ENCODE data around the gene CHCHD3. TPM values are rescaled to one million over a fixed set of nuclear protein-coding genes. Genes with fewer than 3 reads are reported as not detected.
"Not testable (repeated sequence)": the region's sequence is repeated elsewhere in the genome, so short reads cannot be mapped to it uniquely, and the experiment has no call there.

Gene CHCHD3
- polyA plus RNA-seq, 1 donor, result 66.2 TPM

DNA sequence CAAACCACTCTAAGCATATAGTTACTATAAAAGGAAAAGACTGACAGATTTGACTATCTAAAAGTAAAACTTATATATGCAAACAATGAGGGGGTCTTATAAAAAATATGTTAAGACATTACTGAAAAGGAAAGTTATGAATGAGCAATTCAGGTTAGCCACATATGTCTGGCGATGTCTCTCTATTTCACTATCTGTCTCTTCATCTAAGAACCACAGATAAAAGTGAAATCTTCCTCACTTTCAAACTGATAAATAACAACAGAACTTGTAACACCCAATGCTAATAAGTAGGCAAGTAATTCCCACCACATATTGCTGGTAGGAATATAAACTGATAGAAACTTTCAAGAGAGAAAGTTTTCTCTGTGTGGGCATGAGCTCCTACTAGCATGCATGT is 138.2 kb downstream of the CHCHD3 start:
- DNase-seq, result no peak

DNA sequence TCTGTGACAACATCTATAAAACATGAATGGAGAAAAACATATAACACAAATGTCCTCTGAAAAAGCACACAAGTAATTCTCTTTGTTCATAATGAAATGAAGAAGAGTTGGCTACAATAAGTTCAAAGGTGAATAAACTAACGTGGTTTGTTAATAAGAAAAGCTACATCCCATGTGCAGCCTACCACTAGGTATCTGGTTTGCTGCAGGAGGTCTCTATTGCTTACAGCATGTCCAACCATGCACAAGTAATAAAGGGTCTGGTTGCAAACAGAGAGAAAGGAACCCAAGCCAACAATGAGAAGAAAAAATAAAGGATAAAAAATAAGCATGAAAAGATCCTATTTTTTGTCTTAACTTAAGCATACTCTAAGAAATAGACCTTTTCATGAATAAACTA is 139.2 kb downstream of the CHCHD3 start:
- no peak for DNase-seq

DNA sequence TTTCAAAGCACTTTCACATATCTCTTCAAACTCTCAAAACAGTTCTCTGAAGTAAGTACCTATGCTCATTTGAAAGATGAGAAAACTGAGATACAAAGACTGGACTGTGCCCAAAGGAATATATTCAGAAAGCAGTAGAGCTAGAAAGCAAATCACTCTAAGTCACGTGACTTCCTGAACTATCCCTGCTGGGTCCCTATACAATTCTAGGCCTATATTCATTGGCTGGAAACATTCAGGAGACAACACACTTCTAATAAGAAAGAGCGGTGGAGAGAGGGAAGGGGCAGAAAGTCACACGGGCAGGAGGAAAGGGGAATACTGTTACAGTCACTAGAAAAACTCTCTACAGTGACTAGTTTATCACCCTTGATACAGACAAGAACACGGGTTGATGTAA is 140.0 kb downstream of the CHCHD3 start:
- DNase-seq, result no peak

DNA sequence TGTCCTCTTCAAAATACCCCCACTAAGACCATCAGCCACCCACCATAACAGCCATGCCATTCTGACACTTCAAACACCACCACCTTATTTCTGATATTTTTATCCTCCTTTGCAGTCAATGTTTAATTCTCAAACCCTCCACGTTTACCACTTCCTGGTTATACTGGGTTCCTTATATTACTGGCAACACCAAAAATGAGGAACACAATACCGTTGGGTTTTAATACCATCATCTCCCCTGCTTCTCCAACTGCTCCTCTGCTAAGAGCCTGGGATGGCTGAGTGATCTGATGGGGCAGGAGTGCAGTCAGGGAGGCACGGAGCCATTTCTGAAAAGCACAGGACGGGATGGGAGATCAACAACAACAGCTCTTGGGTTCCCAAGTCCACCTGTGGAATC is 140.5 kb downstream of the CHCHD3 start:
- no peak for DNase-seq

DNA sequence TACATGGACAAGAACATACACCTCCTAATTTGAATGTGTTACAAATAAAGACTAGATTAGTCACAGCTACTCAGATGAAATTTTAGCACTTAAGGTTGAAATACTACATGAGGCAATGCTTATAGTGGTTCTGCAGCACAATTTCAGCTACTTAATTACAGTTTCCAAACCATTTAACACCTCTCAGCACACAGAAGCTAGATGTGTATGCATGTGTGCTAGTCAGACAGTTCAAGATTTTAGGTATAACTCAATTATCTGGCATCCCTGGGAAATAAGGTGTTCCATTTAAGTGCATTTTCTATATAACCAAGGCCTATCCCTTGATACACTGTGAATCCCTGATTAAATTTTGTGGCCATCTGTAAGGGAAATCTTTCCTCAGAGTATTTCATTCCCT is 141.8 kb downstream of the CHCHD3 start:
- DNase-seq, result no peak

DNA sequence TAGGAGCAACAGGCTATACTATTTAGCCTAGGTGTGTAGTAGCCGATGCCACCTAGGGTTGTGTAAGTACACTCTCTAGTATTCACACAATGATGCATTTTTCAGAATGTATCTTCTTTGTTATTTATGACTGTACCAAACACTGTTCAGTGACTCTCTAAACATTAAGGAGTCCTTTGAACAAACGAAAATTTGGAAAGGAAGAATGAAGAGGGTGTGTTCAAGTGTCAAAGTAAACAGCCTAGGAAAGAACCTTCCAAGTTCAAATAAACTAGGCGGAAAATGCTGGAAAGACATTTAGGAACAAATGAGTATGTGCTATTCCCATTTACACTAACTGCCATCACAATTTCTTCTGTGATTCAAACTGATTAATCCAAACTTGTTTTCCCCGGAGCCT is 142.4 kb downstream of the CHCHD3 start:
- no peak for DNase-seq

DNA sequence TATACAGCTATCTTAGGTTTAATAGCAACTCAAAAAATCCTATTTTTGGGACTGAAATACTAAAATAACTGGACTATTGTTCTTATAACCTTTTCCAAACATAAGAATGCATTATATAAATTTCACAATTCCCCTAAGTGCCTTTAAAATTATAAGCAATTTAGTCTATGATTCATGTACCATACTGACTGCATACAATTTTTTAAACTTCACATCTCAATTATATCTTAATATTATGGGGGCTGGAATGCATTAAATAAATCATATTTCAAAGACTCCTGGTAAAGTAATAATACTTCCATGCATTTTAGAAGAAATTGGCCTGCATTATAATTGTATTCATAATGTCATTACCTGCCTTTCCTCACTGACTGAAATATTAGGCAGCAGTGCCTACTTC is 144.6 kb downstream of the CHCHD3 start:
- DNase-seq, result no peak

DNA sequence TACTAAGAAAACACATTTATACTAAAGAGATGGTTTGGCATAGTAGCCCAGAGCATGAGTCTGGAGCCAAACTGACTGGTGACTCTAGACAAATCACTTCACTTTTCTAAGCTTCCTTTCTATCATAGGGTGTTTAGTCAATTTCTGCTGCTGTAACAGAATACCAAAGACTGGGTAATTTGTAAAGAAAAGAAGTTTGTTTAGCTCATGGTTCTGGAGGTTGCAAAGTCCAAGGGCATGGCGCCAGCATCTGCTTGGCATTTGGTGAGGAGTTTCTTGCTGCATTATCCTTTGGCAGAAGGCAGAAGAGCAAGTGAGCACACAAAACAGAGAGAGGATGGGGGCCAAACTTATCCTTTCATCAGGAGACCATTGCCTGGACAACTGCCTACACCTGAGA is 146.3 kb downstream of the CHCHD3 start:
- DNase-seq, result no peak

DNA sequence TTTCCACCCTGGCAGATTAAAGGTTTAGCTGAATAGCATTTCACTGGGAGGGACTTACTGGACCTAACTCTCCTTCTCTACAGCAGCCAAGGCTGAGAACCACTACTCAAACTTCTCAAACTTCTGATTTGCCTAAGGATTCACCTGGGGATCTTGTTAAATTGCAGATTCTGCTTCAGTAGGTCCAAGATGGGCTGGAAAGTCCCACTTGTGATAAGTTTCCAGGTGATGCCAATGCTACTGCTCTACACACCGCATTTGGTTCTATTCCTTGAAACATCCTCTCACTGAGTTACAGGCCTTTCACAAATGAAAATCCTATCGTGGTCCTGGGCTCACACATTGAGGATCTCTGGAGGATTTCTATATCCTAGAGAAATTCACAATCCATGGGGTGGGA is 147.9 kb downstream of the CHCHD3 start:
- no peak for DNase-seq

DNA sequence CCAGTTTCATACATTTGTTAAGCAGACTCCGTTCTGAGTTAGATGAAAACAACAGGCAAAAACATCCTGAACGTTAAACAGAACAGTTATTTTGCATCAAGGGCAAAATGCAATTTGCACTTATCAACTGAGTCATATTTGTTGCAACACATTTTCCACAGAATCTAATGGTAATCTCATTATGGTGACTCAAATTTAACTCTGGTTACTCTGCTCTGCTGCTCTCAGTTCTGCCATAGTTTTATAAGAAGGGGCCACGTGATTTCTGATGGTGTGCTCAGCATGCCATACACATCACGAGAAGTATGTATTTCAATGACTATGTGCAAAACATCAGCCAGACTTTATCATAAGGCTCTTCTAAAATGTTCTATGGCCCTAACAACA is 148.8 kb downstream of the CHCHD3 start:
- DNase-seq, result no peak

DNA sequence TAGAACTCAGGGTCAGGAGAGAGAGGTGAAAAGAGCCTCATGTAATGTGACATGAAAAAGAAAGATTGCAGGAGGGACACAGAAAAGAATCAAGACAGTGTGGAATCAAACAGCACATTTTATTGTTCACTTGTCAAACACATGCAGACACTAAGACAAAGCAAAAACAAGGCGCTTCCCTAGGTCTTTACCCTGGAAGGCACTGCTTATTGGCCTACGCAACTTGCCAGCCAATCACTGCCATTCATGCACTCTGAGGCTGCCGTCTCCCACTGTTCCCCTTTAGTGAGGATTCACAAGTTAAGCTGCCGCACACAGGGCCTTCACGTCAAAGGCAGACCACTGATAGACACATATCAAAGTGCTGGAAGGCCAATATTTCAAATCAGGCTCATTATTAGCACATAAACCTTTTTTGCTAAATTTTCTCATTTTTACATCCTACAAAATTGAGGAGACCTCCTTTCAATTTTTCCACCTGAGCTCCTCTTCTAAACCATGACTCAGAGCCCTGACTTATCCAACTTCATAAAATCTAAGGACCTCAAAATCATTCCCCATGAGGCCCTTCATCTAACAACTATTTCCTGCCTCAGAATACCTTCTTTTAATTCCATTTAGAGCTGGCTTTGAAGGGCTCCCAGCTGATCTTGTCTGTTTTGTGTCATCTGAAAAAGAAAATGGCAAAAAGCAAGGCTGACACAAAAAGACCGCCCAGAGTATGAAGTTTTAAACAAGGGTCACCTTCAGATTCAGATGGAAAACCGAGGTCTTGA is 149.4 kb downstream of the CHCHD3 start:
- DNase-seq, result no peak

DNA sequence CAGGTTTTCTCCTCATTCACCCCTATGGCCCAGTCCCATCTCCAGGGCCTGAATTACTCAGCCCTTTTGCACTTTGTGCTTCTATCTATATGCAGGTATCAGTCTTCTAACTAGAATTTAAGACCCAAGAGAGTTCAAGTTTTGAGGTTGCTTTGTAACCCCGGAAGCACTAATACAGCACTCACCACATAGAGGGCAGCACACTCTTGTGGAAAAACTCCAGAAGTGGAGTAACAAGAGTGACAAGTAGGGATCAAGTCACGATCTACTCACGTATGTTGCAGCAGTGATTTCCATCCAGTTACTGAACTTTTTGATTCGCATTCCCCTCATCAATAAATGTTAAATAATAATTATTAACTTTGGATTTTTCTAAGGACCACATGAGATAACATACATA is 151.0 kb downstream of the CHCHD3 start:
- no peak for DNase-seq

DNA sequence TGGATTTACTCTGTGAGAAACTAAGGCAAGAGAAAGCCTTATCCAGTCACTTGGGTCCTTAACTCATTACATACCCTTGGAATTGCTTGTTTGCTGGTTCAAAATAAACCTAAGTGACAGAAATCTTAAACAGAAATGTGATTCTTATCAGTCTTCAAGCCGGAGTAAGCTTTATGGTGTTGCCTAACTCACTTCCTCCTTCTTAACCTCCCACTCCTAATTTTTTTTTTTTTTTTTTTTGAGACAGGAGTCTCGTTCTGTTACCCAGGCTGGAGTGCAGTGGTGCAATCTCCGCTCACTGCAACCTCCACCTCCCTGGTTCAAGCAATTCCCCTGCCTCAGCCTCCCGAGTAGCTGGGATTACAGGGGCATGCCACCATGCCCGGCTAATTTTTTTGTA is 151.9 kb downstream of the CHCHD3 start:
- not testable (repeated sequence) for DNase-seq

DNA sequence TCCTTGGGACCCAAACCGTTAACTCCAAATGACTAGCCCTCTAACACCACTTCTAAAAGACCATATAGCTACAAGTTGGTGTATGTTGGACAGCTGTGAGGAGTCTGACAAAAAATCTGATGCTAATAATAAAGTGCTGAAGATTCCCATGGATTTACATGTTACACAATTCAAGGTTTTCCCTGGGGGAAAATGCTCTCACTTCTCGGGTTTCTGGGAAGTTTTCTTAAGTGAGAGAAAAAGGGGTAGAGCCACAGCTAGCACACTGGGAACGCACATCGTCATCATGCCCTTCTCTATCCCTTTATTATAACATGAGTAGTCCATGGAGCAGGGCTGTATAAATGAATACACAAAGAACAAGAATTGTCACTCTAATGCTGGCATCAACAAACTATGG is 162.1 kb downstream of the CHCHD3 start:
- no peak for DNase-seq

DNA sequence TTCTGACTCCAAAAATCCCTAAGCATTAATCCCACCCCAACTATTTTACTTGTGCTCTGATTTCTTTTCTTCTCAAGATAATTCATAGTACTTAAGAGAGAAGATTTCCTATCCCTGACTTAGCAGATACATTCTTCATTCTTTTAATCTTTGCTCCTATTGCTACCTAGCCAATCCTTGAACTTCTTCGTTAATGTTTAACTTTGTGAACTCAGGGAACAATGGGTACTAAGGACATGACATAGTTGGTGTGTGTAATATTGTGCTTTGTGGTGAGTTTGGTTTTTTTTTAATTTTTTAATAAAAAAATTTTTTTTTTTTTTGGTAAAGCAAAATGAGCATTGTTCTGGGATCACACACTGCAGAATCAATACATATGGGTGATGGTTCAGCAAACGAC is 166.2 kb downstream of the CHCHD3 start:
- DNase-seq, result no peak

DNA sequence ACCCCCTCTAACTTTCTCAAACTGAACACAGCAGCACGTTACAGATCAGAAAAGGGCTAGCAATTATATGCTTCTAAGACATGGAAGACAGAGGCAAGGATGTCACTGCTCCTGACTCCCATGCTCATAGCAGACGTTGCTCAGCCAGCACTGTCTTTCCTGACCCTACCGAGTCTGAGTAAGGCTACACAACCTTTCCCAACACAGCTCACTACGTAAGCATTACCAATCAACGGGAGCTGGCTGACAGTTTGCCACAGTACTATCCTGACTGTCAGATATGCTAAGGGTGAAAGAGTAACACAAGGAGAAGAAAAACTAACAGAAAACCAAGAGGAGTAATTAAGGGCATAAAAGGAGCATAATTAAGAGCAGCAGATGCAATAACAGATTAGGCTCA is 171.2 kb downstream of the CHCHD3 start:
- no peak for DNase-seq

DNA sequence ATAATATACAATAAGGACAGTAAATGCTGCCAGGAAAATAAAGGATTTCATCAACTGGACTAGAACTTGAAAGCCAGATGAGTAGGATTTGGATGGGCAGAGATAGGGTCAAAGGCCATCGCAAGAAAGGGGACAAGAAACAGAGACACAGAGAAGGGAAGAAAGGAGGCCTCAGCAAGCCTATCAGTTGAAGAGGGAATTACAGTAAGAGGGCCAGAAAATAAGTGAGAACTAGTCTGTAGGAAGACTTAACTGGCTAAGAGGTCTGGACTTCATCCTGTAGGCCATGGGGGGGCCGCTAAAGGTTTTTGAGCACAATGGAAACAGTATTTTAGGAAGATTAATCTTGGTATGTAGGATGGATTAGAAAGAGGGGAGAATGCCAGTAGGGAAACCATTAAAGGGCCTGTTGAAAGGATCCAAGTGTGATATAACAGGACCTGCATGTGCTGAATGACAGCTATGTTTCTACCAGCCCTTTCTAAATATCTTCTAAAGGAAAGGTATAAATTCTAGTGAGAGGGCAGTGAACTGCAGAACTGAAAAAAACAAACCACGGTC is 174.4 kb downstream of the CHCHD3 start:
- no peak for DNase-seq

DNA sequence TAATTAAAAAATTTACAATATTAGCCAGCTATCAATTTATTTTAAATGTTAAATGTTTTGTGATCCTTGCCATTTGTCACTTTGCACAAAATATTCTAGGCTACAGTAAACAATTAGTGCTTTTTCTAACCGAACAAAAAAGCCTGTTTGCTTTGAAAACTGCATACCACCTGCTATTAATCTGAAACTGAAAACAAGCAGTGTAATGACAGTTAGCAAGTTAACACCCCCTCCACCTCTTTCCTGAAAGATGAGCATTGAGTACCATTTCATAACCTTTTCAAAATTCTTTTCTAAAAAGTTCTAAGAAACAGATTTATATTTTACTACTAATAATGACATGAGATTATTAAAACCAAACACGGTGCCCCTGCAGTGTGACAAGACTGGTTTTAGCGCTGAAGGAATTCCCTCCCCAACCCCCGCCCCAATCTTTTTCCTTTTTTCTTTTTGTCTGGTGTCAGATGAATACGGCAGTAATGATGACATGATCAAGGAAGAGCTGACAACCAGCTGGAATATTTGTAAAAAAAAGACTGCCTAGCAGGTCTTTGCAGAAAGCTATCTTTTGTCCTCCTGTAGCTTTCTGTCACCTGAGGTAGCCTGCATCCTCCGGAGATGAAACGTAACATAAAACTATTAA is 175.6 kb downstream of the CHCHD3 start:
- no peak for DNase-seq

DNA sequence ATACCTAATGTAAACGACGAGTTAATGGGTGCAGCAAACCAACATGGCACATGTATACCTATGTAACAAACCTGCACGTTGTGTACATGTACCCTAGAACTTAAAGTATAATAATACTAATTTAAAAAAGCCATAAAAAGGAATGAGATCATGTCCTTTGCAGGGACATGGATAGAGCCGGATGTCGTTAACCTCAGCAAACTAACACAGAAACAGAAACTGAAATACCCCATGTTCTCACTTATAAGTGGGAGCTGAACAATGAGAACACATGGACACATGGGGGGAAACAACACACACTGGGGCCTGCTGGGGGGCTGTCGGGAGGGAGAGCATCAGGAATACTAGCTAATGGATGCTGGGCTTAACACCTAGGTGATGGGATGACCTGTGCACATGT is 176.8 kb downstream of the CHCHD3 start:
- not testable (repeated sequence) for DNase-seq

DNA sequence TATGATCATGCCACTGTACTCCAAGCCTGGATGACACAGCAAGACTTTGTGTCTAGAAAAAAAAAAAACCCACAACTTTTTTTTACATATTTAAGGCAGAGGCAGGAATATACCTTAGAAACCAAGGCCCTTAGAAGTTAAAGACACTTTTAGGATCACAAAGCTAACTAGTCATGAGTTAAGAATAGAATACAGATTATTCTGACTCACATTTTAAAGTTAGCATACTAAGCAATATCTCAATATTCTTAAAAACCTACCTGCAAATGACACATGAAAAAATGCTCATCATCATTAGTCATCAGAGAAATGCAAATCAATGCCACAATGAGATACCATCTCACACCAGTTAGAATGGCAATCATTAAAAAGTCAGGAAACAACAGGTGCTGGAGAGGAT is 177.7 kb downstream of the CHCHD3 start:
- DNase-seq, result no peak

DNA sequence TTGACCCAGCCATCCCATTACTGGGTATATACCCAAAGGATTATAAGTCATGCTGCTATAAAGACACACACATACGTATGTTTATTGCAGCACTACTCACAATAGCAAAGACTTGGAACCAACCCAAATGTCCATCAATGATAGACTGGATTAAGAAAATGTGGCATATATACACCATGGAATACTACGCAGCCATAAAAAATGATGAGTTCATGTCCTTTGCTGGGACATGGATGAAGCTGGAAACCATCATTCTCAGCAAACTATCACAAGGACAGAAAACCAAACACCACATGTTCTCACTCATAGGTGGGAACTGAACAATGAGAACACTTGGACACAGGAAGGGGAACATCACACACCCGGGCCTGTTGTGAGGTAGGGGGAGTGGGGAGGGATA is 179.6 kb downstream of the CHCHD3 start:
- not testable (repeated sequence) for DNase-seq

DNA sequence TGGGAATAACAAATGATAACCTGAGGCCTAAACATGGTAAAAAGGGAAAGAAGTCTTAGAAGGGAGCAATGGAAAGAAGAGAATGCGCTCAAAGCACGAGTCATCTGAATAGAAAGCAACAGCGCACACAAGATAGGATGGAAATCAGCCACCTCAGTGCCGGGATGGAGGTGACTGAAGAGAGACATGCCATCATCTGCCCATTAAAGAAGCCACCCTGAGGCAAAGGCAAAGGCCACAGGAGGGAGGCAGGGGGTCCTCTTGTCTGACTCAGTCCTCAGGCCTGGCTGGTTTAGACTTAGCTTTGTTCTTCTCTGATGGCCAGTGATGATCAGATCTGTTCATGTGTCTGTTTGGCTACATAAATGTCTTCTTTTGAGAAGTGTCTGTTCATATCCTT is 180.6 kb downstream of the CHCHD3 start:
- DNase-seq, result no peak

DNA sequence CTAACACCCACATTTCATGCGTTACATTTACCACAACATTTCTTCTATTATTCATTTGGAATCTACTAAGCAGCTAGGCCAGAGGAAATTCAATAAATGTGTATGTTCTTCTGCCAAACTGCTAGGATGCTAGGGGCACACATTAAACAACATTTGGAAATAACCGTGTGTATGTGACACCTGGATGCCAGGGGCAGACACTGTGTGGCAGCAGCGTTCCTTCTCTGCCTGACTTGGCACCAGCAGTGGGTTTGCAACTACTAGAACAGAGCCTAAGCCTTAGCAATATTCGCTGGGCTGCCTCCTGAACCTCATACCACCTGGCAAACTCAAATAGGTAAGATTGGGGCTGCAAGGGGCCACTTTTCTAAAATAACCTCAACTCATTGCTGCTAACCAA is 182.1 kb downstream of the CHCHD3 start:
- DNase-seq, result no peak

DNA sequence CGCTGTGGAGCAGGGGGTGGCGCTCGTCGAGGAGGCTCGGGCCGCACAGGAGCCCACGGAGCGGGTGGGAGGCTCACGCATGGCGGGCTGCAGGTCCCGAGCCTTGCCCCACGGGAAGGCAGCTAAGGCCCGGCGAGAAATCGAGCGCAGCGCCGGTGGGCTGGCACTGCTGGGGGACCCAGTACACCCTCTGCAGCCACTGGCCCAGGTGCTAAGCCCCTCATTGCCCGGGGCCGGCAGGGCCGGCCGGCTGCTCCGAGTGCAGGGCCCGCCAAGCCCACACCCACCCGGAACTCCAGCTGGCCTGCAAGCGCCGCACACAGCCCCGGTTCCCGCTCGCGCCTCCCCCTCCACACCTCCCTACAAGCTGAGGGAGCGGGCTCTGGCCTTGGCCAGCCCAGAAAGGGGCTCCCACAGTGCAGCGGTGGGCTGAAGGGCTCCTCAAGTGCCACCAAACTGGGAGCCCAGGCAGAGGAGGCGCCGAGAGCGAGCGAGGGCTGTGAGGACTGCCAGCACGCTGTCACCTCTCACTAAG is 183.2 kb downstream of the CHCHD3 start:
- DNase-seq, result not testable (repeated sequence)
